HL-60/S4 treated with retinoic acid at 250 ng/mL for 4 days and 3 days (cell line): Measurements from ENCODE around the gene SV2C.
"Not testable (repeated sequence)": the region's sequence is repeated elsewhere in the genome, so short reads cannot be mapped to it uniquely, and the experiment has no call there.

Experiments
- in situ Hi-C: fragments of 300-500 bp; cut with MboI; formaldehyde crosslinking; loops from 2 replicates; pipeline ENCODE4 v1.7.0; 2022; ENCODE audit warnings: low sequenced_read_pairs

The SV2C gene

GRCh38 chr5:76199336-76200318 is 116.4 kb downstream of the SV2C start:
- in situ Hi-C loops = no loop called here

DNA sequence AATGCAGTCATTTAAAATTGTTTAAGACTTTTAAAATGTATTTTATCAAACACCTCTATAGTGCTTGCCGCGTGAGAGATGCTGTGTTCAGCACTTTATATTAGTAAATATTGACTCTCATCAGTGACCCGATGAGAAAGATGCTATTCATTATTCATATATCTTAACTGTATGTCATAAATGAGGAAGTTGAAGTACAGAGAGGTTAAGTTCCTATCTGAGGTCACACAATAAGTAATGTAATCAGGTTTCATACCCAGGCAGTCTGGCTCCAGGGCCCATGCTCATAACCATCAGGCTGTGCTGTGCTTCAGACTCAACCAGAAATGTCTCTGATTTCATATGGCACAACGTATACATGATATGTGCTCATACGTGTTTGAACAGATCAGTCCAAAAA is 119.0 kb downstream of the SV2C start:
- in situ Hi-C loops = no loop called here

DNA sequence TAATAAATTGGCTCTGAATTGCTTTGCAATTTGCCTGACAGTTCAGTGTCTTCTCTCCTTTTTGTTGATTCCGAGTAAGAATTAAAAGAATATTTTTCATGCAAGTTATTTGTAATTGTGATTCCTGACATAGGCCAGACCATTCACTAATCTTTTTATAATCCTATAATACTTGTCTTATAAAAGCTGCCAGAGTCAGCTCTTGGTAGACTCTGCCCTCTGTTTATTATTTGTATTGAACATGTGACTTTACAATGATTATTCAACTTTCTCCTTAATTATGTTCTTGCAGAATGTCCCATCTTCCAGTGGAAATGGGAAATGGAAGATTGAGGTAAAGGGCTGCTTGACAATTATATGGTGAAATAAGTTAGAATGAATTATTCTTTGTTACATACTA is 121.0 kb downstream of the SV2C start:
- in situ Hi-C loops = no loop called here

DNA sequence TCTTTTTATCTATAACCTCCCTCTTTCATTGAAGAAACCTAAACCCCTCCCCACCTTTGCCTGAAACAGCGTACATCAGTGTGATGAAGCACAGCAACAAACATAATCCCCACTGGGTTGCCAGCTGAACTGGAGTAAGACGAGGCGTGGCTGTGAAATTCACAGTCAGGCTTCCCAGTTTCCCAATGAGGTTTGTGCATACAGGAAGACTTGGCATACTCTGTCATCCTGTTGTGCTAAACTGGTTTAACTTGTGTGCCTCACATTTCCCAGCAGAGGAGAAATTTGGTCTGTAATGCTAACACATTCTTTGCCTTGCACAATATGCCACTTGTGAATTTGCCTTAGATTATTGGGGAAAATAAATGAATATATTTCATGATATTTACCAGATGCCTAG is 121.5 kb downstream of the SV2C start:
- in situ Hi-C loops = no loop called here

DNA sequence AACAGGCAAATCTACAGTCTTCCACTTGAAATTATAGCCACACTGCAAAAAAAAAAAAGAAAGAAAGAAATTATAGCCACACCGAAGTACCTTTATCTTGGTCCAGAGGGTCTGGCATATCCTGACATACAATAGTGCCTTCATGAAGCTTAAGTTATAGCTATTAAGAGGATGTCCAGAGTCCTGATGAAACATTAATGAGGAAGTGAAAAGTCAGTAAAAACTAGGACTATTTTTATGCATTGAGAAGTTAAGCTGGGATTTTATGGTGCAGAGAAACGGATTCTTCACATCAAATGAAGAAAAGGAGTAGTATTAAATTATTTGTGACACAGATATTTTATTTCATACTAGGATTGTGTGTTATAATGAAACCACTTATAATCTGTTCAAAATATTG is 123.9 kb downstream of the SV2C start:
- in situ Hi-C loops = no loop called here

DNA sequence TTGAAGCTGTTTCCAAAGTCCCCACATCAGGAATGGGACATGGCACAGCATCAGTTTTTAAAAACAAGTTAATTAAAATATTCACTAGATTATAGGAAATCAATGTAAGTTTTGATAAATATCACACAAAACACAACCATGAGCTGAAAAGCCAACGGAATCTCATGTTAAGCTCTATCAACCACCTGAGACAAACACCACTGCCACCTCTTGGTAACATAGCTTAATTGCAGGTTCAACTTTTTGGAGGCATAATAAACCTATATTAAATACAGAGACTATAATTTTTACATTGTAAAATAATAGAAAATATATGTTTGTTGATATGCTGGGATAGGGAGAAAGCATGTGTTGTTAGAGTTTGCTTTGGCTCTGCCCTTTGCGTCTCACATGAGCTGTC is 126.1 kb downstream of the SV2C start:
- in situ Hi-C loops = no loop called here

- in situ Hi-C loops = no loop called here
Measured at GRCh38 chr5:76210946-76211345, 127.8 kb downstream of the SV2C start.

DNA sequence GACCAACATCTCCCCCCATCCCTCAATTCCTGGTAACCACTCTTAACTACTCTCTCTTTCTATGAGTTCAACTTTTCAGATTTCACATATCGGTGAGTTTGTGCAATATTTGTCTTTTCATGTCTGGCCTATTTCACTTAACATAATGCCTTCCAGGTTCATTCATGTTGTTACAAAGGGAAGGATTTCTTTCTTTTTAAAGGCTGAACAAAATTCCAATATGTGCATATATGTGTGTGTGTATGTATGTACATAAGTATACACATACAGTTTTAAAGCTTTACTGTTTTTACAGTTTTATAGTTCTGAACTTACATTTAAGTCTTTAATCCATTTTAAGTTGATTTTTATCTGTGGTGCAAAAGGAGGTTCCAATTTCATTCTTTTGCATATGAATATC is 130.7 kb downstream of the SV2C start:
- in situ Hi-C loops = no loop called here

GRCh38 chr5:76216748-76217147 is 133.6 kb downstream of the SV2C start:
- in situ Hi-C loops = no loop called here

DNA sequence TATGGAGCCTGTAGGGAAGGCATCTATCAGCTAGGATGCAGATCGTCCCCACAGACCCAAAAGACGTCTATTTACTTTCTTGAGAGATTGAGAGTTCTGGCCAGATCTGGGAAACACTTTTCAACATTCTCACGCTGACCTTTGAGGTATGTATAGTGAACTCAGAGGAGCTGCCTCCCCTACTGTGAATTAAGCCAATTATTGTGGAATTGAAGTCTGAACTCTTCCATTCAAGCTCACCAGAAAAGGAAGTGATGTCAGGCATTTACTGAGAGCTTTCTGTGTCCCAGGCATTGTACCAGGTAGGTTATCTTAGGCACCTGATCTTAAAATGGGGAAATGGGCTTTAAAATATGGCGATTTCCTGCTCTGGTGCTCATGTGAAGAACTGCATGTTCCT is 136.5 kb downstream of the SV2C start:
- in situ Hi-C loops = no loop called here

DNA sequence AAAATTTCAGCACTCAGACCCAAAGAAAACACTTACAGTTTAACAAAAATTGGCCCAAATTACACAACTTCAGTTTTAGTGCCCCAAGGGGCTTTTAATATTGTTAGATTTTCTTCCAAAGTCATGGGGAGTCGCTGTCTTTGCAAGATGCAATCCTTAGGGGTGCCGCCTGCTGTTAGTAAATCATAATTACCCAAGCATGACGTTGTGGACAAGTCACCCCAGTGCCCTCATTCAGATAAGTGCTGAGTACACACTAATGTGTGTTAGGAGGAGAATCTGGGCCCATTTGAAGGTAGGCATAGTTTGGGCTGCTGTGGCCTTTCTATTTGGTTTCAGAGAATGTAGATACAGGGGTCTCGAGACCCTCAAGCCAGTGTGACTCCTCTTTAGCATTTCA is 138.1 kb downstream of the SV2C start:
- in situ Hi-C loops = no loop called here

DNA sequence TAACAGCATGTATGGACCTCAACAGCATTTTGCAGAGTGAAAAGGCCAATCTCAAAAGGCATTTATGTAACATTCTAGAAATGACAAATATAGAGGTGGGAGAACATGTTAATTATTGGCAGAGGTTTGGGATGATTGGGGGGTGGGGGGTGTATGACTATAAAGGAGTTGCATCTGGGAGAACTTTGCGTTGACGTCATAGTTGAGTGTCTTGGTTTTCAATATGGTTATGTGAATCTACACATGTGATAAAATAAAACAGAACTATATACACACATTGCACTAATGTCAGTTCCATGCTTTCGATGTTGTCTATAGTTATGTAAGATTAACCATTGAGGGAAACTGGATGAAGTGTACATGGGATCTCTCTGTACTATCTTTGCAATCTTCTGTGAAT is 139.1 kb downstream of the SV2C start:
- in situ Hi-C loops = no loop called here

GRCh38 chr5:76223696-76224095 is 140.5 kb downstream of the SV2C start:
- in situ Hi-C loops = no loop called here

GRCh38 chr5:76224898-76225297 is 141.7 kb downstream of the SV2C start:
- in situ Hi-C loops = no loop called here

- in situ Hi-C loops = no loop called here
Measured at GRCh38 chr5:76225336-76225735, 142.2 kb downstream of the SV2C start.

DNA sequence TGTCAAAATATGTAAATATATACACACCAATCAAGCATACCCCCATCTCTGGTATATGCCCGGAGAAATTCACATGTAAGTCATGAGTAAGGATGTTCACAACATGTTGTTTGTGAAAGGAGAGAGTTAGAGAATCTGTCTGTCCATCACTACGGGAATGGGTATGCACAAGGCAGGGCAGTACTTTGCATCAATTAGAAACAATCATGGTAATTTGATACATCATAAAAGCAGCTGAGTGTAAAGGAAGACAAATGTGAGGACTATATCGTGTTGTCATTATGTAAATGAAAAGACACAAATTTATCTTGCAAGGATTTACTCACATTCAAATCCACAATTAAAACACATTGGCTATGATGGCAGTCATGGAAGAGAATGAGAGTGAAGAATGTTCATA is 146.7 kb downstream of the SV2C start:
- in situ Hi-C loops = no loop called here

GRCh38 chr5:76230711-76231285 is 147.6 kb downstream of the SV2C start:
- in situ Hi-C loops = no loop called here

- in situ Hi-C loops = no loop called here
Measured at GRCh38 chr5:76234665-76235064, 151.5 kb downstream of the SV2C start.

DNA sequence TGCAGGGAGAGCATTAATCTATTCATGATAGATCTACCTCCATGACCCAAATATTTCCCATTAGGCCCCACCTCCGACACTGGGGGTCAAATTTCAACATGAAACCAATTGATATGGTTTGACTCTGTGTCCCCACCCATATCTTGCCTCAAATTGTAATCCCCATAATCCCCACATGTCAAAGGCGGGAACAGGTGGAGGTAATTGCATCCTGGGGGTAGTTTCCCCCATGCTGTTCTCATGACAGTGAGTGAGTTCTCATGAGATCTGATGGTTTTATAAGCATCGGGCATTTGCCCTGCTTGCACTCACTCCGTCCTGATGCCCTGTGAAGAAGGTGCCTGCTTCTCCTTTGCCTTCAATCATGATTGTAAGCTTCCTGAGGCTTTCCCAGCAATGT is 153.5 kb downstream of the SV2C start:
- in situ Hi-C loops = no loop called here

DNA sequence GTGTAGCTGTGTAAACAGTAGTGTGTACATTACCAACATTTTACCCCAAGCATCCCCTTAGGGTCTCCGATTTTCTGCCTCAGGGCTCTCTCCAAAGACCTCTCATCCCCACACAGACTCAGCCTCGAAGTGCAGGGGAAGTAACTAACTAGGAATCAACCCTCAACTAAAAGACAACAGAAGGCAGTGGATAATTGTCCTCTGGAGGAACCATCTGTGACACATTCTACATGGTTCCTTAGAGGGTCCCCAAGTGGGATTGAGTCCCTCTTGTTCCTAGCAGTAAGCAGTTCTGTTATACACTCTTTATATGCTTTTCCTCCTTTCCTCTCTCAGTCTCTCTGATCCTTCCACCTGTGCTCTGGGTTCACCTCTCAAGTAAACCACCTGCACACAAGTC is 157.2 kb downstream of the SV2C start:
- in situ Hi-C loops = no loop called here

DNA sequence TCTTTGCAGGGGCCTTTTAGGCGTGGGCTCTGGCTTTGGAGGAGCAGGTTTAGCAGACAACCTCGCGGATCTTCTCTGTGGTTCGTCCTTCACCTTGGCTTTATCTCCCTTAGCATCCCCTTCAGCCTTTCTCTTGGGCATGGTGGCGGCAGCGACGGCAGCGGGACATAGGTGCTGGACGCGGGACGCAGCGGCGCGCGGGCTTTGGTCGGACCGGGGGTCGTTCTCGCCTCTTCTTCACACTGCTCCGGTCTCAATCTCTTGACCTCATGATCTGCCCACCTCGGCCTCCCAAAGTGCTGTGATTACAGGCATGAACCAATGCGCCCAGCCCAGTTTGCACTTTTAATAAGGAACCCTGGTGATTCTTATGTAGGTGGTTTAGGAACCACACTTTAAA is 159.0 kb downstream of the SV2C start:
- in situ Hi-C loops = not testable (repeated sequence)

DNA sequence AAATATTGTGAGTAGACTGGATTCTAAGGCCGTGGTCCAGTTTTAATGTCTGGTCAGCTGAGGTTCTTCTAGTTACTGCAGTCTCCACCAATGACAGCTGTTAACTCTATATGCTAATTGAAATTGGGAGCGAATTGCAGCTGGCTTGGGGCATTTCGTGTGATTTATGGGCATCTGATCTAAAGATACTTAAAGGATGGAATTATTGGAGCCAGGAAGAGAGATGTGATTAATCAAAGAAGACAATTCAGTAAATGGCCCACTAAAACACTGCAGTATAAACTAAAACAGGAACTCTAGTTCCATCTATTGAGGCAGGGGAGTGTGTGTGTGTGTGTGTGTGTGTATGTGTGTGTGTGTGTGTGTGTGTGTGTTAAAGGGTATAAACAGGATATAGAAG is 162.4 kb downstream of the SV2C start:
- in situ Hi-C loops = no loop called here
